NCI-H1417 treated with DMSO at 0.1 percent for 48 hours (cell line): Measurements from ENCODE around the gene SLC12A6.
"Not testable (repeated sequence)": the region's sequence is repeated elsewhere in the genome, so short reads cannot be mapped to it uniquely, and the experiment has no call there.

Source experiments
- DNase-seq: peaks from one replicate; lab custom pipeline; 2025; lab: John Stamatoyannopoulos, UW

Gene SLC12A6

GRCh38 chr15:34337557-34338306 is at the start of gene SLC12A6:
SLC12A6 (minus strand) TSS chr15:34337781; CDS start chr15:34336680, 1,101 bp downstream.
- peak; percentile 76 for DNase-seq

- not testable (repeated sequence) for DNase-seq
Observed at GRCh38 chr15:34381829-34382521, 44.4 kb upstream of the SLC12A6 start.

DNA sequence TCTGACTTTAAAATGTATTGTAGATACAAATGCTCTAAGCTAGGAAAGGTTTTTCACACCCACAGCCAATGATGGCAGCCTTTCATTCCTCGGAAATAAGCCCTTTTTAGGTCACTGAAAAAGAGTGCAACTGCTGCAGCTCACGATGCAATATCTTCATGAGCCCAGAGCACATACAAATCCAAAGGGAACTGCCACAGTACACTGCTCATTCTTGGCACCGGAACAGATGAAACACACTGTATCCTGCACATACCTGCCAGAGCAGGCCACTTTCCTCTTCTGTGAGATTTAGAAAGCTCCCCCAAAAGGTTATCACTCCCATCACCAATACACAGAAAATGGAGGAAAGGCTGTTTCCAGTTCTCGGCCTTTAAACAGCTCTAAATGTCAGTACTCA is 42.9 kb upstream of the SLC12A6 start:
- DNase-seq = not testable (repeated sequence)

DNA sequence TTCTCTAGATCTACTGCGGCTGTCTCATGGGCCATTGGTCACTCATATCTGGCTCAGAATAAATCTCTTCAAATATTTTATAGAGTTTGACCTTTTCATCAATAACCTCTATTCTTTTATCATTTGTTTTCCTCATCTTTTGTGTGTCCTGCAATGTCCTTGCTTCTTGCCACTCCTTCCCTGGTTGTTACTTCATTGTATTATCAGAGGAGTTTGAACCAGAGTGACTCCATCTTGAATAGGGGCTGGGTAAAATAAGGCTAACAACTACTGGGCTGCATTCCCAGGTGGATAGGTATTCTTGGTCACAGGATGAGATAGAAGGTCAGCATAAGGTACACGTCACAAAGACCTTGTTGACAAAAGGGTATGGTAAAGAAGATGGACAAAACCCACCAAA is 39.3 kb upstream of the SLC12A6 start:
- DNase-seq = no peak

GRCh38 chr15:34375541-34375940 is 38.0 kb upstream of the SLC12A6 start:
- DNase-seq = not testable (repeated sequence)

DNA sequence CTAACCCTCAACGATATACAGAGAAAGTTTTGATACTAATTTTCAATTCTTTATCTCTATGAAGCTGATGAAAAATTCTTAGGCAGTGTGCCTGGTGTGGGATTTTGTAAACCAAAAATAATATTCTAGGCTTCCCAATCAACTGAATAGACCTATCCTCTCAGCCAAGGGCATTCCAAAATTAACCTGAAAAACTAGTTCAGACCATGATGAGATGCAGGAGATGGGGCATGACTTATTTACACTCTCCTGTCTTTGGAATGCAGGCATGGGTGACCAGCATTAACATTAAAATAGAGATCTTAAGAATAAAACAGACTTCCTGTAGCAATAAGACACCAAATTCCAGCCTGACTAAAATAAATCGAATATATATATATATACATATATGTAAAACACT is 37.2 kb upstream of the SLC12A6 start:
- DNase-seq = no peak

GRCh38 chr15:34373951-34374350 is 36.4 kb upstream of the SLC12A6 start:
- no peak for DNase-seq

GRCh38 chr15:34370643-34371042 is 33.1 kb upstream of the SLC12A6 start:
- no peak for DNase-seq

DNA sequence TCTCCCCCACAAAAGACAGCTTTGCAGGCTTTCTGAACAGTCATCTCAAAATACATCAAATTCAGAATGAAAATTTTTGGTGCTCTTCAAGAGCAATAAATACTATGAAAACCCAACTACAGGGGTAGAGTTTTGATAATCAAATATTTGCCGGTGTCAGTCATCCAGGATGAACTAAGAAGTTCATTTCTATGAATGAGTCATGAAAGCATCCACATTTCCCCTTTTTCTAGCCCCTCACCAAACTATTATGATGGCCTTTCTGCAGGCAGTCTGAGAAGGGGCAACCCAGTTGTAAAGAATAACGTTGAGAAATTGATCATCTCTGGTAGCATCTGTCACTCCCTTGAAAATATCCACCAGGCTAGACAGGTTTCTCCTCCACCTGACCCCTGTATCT is 32.5 kb upstream of the SLC12A6 start:
- DNase-seq = no peak

GRCh38 chr15:34367101-34368081 is 29.8 kb upstream of the SLC12A6 start, which contains the start of gene LPCAT4:
LPCAT4 (minus strand) TSS chr15:34367196; CDS start chr15:34367100, 96 bp downstream.
- DNase-seq = peak; percentile 90

DNA sequence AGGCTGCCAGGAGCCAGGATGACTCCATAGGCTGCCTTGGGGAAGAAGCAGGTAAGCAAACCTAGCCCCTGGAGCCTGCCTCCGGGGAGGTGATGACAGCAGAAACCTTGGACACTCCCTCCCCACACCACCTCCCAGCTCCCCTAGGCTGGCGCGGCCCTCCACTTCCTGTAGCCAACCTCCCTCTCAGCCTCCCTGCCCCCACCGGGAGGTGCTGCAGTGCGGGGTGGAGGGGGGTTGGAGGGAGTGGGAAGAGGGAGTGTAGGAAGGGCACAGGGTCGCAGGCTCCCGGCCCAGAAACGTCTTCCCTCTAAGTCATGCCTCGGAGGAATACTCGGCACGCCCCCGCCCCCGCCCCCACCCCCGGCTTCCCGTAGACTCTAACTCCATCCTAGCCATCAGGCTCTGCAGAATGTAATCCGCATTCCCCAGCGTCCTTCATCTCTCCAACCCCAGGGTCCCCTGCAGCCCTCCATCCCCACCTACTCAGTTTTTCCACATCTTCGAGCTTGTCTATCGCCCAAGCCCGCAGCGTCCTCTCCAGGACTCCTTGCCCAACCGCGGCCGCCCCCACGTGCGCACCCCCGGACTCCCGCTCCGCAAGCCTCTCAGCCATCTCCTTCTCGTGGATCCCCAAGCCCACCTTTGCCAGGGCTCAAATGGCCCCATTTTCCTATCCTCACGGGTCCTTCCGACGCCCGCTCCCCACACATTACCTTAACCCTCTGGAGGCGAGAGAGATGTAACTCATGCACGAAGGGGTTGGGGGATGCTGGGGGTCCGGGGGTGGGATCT is 28.9 kb upstream of the SLC12A6 start:
- peak; percentile 61 for DNase-seq

- DNase-seq = no peak
Observed at GRCh38 chr15:34365836-34366235, 28.3 kb upstream of the SLC12A6 start.

GRCh38 chr15:34365091-34365825 is 27.7 kb upstream of the SLC12A6 start:
- no peak for DNase-seq

DNA sequence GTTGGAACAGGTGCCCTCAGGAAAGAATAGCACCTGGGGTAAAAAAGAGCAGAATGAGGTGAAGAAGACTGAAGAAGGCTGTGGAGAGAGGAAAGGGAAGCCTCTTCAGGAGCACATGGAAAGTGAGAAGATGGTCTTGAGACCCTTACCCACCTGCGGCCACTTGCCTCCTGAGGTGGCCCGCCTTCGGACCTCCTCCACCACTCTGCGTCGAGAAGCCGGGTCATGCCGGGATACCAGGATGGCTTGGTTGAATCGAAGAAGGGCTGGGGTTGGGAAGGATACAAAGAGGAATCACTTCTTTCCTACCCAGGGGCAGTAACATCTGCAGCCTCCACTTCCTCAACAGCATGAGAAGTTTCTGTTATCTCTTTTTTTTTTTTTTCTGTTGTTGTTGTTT is 26.5 kb upstream of the SLC12A6 start:
- DNase-seq = no peak

DNA sequence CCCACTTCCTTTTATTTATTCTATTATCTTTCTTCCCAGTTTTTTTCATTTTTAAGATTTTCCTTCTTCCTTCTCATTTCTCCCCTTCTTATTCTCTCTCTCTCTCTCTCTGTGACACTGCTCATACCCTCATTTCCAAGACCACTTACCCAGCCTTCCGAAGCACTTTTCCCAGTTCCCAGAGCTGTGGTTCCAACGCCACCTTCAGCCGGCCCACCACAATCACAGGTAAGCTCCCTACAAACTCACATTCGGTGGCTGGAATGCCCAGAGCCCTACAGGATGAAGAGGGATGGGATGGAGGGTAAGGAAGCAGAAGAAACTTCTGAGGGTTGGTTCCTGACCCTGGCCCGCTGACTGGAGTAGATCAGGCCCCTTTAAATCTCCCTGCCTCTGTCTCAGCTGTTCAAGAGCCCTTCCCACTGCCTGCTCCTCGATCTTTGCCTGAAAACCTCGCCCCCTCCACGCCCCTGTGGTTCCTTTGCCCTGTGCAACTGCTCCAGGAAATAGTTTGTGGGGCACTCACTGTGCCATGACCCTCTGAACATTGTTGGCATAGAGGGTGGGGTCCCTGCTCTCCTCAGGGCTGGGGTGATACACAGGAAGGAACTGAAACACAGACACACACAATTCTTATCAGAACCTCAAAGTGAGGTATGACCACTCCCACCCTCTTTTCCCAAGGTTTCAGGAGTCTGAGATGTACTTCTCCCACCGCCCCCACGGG is 24.6 kb upstream of the SLC12A6 start:
- no peak for DNase-seq

DNA sequence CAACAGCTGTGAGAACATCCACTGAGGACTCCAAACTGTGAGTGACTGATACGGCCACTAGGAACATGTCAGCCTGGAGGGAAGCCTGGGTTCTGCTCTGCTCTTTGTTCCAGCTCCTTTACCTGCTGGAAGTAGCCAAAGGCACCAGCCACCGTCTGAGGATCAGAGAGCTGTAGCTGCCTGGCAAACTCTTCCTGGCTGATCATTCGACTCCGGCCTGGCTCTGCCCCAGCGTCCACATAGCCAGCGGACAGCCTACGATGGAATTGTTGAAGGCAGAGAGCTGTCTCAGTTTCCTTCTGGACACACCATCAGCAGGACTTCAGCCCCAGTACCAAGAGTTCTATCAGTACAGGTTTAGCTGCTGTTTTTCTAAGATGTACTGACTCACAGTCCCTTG is 23.7 kb upstream of the SLC12A6 start:
- no peak for DNase-seq

DNA sequence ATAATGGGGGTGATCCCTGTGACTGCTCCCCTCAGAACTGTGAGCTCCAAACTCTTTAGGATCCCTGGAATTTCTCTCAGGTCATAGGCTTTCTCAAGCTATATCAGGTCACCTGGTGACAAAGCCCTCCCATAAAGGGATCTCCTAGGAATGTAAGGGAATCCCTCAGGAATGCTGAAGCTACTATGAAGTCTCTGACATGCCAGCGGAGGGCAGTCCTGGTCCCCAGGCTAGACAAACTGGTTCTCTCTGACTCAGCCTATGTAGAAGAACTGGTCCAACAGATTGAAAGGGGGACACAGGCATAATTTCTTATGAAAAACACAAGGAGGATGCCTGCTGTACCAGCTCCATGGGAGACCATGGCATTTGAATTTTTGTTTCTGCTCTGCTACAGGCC is 22.7 kb upstream of the SLC12A6 start:
- DNase-seq = no peak

DNA sequence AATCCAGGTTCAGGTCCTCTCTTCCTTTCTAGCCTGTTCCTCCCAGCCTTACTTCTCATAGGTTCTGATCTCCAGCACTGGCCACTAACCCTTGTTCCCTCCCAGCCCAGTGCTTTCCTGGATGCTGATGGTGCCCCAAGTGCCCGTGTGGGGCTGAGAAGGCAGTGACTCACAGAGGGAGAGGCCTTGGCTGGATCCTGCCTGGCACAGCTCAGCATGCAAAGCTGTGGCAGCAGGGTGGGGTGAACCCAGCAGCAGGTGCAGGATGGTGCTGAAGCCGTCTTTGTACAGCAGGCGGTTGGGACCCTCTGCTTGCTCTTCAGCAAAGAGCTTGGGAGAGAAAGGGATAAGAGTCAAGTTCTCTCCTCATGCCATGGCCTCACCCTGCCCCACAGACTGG is 21.8 kb upstream of the SLC12A6 start:
- DNase-seq = no peak

DNA sequence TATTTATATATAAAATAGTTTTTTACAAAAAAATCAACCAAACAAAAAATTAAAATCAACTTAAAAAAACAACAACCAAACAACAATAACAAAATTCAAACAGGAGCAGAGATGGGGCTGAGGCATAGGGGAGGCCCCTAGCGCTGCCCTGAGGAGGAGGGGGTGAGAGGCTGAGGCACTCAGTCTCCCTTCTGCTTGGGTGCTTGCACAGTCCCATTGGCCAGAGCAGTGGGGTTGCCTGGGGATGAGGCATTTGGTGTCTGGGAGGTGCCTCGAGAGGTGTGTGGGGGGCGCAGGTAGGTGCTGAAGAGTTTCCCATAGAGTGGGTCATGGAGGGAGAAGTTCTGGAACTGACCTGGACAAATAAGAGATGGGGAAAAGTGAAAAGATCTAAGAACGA is 21.4 kb upstream of the SLC12A6 start:
- no peak for DNase-seq

GRCh38 chr15:34358367-34358766 is 20.8 kb upstream of the SLC12A6 start:
- no peak for DNase-seq
